Gastroesophageal sphincter (tissue), 3 donors: ENCODE measurements around the gene SLC7A10.

ENCODE experiments used
- POLR2A ChIP-seq, 2 donors: fragments of 450-650 bp; IDR thresholded peaks; one replicate each; pipeline ENCODE4 v1.6.1; 2017; ENCODE audit warnings: antibody characterized with exemption in 2 of 2, mild to moderate bottlenecking in 2 of 2, moderate library complexity in 1 of 2
- POLR2AphosphoS5 ChIP-seq: sonication (generic); formaldehyde crosslinking; IDR thresholded peaks from one replicate; pipeline ENCODE4 v1.6.1; 2017; ENCODE audit warnings: antibody characterized with exemption
- TF ChIP-seq, protein P1 (sequence below), 4 experiments: fragments of 200-600 bp in 2 of 4; fragments of 450-650 bp in 2 of 4; sonication (generic) in 1 of 4; IDR thresholded peaks; one replicate each; pipeline ENCODE4 v1.5.1; 2017 to 2019; ENCODE audit warnings: antibody characterized with exemption in 4 of 4, mild to moderate bottlenecking in 2 of 4, moderate library complexity in 2 of 4

DNA sequence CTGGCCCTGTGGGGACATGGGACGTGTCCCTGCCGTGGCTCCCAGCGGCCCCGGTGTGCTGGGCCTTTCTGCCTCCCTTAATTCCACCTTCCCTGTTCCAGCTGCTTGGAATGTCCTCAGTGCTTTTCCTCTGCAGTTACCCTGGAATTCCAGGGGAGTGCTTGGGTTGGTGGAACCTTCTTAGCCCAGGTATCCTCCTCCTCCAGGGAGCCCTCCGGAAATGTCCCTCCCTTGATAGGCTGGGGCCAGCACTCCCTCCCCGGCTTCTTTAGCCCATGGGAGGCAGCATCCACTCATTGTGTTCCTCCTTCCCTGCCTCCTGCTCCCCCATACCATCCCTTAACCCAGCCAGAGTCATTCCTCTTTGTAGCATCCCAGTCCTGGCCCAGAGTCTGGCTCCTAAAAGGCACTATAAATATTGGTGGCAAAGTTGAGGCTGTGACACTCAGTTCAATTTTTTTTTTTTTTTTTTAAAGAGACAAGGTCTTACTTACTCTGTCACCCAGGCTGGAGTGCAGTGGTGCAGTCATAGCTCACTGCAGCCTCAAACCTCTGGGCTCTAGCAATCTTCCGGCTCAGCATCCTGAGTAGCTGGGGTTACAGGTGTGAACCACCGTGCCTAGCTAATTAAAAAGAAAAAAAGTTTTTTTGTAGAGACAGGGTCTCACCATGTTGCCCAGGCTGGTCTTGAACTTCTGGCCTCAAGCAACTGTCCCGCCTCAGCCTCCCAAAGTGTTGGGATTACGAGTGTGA, 13.7 kb upstream of the SLC7A10 start:
- TF ChIP-seq, protein P1, sequence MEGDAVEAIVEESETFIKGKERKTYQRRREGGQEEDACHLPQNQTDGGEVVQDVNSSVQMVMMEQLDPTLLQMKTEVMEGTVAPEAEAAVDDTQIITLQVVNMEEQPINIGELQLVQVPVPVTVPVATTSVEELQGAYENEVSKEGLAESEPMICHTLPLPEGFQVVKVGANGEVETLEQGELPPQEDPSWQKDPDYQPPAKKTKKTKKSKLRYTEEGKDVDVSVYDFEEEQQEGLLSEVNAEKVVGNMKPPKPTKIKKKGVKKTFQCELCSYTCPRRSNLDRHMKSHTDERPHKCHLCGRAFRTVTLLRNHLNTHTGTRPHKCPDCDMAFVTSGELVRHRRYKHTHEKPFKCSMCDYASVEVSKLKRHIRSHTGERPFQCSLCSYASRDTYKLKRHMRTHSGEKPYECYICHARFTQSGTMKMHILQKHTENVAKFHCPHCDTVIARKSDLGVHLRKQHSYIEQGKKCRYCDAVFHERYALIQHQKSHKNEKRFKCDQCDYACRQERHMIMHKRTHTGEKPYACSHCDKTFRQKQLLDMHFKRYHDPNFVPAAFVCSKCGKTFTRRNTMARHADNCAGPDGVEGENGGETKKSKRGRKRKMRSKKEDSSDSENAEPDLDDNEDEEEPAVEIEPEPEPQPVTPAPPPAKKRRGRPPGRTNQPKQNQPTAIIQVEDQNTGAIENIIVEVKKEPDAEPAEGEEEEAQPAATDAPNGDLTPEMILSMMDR (IDR thresholded peaks at IDR 0.05) = no peak
- TF ChIP-seq POLR2A (IDR thresholded peaks at IDR 0.05) (no peak), POLR2AphosphoS5 (no peak)
